Measurements from ENCODE around the gene NDNF. TPM values are rescaled to one million over a fixed set of nuclear protein-coding genes. Genes with fewer than 3 reads are reported as not detected.

The NDNF gene
- total RNA-seq, 1 experiment from 2014 or later, result 2.4 TPM

GRCh38 chr4:121072224-121073003, at the start of gene NDNF (continued):
- no peak for TF ChIP-seq ZNF425 (CRISPR knock-in tag; conservative IDR thresholded peaks at IDR 0.05)
- no peak for TF ChIP-seq NR3C1 (CRISPR knock-in tag; conservative IDR thresholded peaks at IDR 0.05; ENCODE audit: low read depth)

GRCh38 chr4:121119715-121120114, 47.4 kb upstream of the NDNF start:
- CTCF ChIA-PET, result no interaction called here
- Mint-ChIP-seq H3K27ac (no peak overlapping the region), H3K27me3 (ENCODE audit: low read depth) (no peaks in the 10 kb centered on the region), H3K4me3 (no peak overlapping the region), H3K9me3 (peaks cover 3% of the 10 kb centered on the region), H3K4me1 (no peaks in the 10 kb centered on the region), H3K36me3 (no peaks in the 10 kb centered on the region)
- no peak for DNase-seq (ENCODE audit: low spot score)
- POLR2A ChIA-PET, result no interaction called here
- ATAC-seq, result no peak
- TF ChIP-seq SMAD3 (CRISPR knock-in tag; IDR thresholded peaks at IDR 0.05; ENCODE audit: borderline replicate concordance) (no peak), E2F5 (CRISPR knock-in tag; IDR thresholded peaks at IDR 0.05) (no peak)

GRCh38 chr4:121118344-121118743, 46.0 kb upstream of the NDNF start:
- Mint-ChIP-seq H3K9me3 (peaks cover 3% of the 10 kb centered on the region), H3K4me1 (no peaks in the 10 kb centered on the region), H3K36me3 (no peaks in the 10 kb centered on the region), H3K4me3 (no peak overlapping the region), H3K27ac (no peak overlapping the region), H3K27me3 (ENCODE audit: low read depth) (no peaks in the 10 kb centered on the region)
- ATAC-seq (no peak), DNase-seq (ENCODE audit: low spot score) (no peak)
- ChIA-PET CTCF (interaction anchor here (1.0 kb wide), 1 partner anchor 59 kb away, joined by 3 read pairs; no protein-coding TSS in a partner anchor), POLR2A (no interaction called here)
- no peak for TF ChIP-seq SMAD3 (CRISPR knock-in tag; IDR thresholded peaks at IDR 0.05; ENCODE audit: borderline replicate concordance)
- TF ChIP-seq ZNF121 (CRISPR knock-in tag; IDR thresholded peaks at IDR 0.05), result no peak
- no peak for TF ChIP-seq CREB1 (CRISPR knock-in tag; IDR thresholded peaks at IDR 0.05)
- no peak for TF ChIP-seq ZNF671 (CRISPR knock-in tag; IDR thresholded peaks at IDR 0.05)
- no peak for TF ChIP-seq CBFB (CRISPR knock-in tag; IDR thresholded peaks at IDR 0.05; ENCODE audit: low read depth)
- no peak for TF ChIP-seq MAX (CRISPR knock-in tag; IDR thresholded peaks at IDR 0.05)
- TF ChIP-seq MXD4 (CRISPR knock-in tag; IDR thresholded peaks at IDR 0.05; ENCODE audit: borderline replicate concordance), result no peak
- TF ChIP-seq E2F4 (CRISPR knock-in tag; IDR thresholded peaks at IDR 0.05; ENCODE audit: borderline replicate concordance, low read depth), result no peak
- TF ChIP-seq E2F1 (CRISPR knock-in tag; IDR thresholded peaks at IDR 0.05), result no peak
- TF ChIP-seq JUN (CRISPR knock-in tag; IDR thresholded peaks at IDR 0.05), result no peak
- no peak for TF ChIP-seq ATF3 (CRISPR knock-in tag; conservative IDR thresholded peaks at IDR 0.05)

Measured in WTC11 (cell line).